HG03280 (cell line): ENCODE data around the gene PTPRD.
"Not testable (repeated sequence)": the region's sequence is repeated elsewhere in the genome, so short reads cannot be mapped to it uniquely, and the experiment has no call there.

Experiments used
- ATAC-seq: cut with Tn5 transposase; IDR thresholded peaks from one replicate; pipeline ENCODE4 v1.9.1; 2021; ENCODE audit warnings: mild to moderate bottlenecking, moderate library complexity; ENCODE audit not compliant: unreplicated experiment

The PTPRD gene

DNA sequence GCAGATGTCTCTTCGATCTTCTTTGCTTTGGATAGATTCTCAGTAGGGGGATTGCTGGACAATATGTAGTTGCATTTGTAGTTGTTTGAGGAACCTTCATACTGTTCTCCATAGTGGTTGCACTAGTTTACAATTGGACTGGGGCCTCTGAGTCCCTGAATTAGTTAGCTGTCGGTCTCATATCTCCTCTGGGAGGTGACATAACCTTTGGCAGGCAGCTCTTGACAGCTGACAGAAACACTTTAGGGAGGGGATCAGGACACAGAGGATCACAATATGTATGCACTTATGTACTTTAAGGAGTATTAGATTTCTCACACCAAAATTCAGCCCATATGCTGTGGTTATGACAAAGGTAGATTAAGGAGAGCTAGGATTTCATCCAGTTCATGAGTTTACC lies 1533.3 kb downstream of the PTPRD start:
- no peak for ATAC-seq

DNA sequence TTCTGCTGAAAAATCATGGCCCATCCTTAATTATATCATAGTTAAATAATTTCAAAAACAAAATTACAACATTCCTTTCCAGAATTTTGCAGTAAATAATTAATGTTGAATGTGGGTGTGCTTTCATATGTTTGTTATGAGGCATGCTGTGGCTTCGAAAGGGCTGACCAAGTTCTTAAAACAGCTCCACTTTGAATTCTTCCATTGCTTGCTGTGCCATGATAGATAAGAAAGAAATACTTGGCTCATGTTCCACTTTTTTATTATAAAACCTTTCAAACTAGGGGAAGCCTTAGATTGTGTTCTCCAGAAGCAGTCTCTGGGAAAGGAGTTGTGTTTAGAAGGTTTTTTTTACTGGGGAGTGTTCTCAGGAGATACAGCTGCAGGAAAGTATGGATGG lies 1534.5 kb downstream of the PTPRD start:
- ATAC-seq, result no peak

DNA sequence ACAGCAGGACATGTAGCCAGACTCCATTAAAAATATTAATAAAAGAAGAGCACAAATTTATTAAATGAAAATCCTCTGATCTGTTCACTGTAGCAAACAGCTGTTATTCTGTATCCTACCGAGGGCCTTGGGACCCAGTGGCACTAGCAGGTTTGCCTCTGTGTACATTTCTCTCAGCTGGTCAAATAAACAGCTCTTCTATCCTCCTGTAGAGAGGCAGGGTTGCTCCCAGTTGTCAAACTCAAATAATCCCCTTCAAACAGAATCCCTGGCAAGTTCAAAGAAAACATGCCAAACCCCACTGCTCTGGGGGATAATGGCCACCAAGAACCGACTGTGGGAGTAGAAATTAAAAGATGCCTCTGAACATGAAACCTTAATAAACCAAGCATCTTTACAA lies 1551.2 kb downstream of the PTPRD start:
- no peak for ATAC-seq

DNA sequence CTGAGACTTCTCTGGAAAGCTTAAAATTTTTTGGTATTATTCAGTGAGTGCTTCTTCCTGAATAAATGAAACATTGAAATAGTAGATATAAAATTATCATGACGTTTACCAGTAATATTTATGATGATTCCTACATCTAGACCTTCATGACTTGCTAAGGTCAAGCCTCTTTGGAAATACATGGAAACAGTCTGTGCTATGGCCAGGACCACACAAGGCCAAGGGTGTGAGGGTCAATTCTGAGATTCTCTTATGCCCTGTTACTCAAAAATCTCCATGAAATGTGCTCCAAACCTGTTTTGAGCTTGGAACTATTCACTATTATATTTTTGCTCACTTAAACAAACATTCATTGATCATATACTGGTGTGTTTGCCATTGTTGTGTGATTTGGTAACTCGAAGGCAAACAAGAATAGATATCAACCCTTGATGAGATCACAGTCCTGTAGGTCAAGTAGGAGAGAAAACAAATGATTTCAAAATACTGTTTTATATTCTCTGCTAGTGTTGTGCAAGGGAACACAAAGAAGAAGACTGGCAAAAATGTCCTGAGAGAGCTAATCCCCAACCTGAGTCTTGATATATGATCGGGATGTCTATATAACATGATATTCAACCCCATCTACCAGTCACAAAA lies 1558.3 kb downstream of the PTPRD start:
- no peak for ATAC-seq

DNA sequence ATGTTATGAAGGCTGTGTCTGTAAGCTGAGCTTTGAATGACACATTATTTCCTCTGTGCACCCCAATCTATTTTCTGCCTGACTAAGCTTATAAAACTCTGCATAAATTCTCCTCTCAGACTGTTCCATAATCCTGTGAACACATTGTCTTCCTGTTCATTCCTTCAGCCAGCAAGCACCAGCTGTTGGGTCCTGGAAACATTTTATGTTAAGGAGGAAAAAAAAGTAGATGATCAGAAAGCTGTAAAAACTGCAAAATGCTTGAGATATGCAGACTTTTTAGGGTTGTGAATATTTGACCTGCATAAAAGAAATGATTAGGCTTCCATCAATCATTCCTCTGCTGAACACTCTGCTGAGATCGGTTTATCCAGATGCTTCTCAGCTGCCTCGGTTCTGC lies 1567.2 kb downstream of the PTPRD start:
- ATAC-seq, result no peak

DNA sequence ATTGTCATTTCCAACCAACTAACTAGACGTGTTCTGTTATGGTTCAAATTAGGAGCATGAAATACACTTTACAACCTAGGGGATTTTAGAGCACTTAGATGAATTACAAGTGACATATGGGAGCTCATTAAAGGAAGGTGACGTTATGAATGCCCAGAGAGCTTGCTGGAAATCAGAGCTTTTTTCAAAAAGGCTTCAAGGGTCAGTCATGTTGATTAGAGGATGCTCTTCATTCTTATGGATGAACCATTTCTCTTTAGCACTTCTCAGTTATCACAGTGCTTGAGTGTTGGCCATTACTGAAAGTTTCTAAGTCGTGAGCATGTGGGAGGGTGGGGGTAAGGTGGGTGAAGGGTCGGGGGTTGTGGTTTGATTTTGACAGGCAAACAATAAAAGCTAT lies 1567.7 kb downstream of the PTPRD start:
- ATAC-seq, result no peak

DNA sequence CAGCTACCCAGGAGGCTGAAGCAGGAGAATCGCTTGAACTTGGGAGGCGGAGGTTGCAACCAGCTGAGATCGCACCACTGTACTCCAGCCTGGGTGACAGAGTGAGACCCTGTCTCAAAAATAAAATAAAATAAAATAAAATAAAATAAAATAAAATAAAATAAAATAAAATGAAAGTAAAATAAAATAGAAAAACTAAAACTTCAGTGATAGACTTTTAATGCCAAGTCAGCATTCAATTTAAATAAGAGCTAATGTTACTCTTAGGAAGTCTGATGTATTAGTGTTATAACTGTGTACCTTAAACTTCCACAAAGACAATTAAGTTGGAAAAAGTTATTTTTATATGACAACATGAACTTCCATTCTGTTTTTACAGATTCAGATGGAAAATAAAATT lies 1569.0 kb downstream of the PTPRD start:
- not testable (repeated sequence) for ATAC-seq

DNA sequence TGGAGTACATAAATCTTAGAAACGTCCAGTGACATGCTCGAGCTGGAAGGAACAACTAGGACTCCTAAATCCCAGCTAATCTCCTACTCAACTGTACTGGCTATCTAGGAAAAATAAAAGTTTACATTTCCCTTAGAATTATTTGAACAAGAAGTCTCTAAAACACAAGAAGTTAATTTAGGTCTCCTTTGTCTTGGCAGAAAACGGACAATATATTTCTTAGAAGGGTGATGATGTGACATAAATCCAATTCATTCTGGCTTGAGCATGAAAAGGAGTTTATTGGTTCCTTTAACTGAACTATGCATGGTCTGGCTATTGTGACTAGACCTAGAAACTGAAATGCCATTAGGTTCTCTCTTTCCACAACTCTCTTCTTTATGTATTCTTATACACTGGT lies 1571.0 kb downstream of the PTPRD start:
- no peak for ATAC-seq

DNA sequence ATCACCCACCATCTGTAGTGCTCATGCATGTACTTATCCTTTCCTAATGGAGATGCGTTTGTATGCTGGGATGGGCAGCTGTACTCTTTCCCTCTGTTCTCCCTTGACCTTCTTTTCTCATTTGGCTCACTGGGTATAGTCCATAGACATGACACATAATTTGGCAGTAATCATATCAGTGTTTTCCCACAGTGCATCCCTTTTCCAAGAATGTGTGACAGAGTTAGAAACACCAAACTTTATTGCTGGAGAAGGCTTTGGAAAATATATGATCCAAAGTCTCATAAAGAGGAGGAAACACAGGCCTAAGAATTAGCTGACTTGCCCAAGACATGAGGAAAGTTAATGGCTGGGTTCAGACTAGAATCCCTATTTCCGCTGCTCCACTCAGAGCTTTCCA lies 1579.8 kb downstream of the PTPRD start:
- no peak for ATAC-seq

DNA sequence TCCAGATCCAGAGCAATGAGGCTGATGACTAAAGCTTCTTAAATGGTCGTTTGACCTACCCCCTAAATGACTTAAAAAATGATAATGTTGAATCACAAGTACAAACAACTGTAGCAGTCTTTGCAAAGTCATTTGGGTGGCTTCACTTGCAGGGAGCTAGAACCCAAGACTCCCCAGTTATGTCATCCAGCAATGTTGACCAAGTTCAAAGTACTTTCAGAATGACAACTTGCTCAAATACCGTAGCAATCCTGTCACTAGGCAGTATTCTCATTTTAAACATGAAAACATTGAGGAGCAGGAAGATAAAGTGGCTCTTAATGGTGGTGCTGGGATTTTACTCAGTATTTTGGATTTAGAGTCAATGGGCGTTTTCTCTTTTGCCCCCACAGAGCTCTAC lies 1596.2 kb downstream of the PTPRD start:
- no peak for ATAC-seq

DNA sequence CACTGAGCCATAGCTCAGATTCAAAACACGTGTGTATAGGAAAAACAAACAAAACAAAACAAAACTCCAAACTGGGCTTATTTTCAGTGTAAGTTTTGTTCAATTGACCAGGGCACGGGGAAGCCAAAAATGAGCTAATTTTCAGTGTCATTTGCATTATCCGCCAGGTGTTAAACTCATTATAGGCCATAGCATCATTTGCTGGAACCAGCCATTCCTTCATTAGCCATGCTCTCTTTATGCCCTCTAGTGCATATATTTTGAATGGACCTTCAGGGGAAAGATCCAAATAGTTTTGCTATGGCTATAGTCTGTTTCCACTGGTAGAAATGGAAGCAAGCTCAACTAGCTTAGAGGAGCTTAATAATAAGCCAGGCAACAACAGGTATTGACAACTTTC lies 1608.0 kb downstream of the PTPRD start:
- no peak for ATAC-seq

DNA sequence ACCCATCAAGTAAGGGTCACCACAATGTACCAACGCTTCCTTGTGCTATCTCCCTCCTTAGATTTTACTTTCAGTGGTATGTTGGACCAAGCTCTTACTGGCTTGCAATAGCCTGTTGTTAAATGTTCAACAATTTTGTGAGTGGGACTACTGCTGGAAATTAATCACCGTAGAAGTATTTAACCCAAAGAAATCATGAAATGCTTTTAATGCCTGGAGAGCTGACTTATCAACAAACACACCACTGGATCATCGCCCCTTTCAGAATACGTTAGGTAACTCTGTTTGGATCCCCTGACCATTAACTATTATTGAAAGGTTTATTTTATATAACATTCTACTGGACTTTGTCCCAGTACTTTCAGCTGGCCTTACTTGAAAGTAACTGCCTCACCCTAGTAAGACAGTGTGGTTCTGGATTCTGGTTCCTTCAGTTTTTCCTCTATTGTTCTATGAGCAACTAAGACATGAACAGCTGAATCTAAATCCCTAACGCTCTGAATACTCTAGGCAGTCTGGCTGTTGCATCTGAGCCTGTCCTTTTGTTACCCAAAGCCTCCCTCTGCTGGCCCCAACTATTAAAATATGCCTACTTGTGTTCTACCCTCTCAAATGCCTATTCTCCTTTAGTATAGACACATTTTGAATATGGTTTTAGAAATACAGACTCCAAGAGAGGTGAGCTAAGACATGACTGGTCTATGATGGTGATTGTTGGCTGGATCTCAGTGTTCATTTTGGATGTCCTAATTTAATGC lies 1609.8 kb downstream of the PTPRD start:
- no peak for ATAC-seq

DNA sequence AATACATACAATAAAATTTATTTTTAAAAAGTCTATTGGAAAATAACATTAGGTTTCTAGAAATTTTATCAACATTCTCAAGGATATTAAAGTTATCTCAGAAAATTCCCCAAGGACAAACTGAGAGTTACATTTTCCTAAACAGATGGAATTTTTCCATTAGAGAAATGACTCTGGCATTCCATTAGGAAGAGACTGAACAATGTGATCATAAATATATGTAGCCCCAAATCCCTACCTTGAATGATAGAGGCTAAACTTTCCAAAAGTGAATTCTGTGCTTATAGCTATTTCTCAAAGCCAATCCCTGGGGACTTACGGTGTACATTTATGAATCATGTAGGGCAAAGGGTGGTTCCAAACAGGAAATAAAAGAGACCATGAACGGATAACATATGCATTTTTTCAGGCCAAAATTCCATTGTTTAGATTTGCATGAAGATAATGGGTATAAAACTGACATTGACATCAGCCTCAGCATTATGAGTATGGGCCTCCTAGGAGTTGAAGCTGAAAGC lies 1632.2 kb downstream of the PTPRD start:
- no peak for ATAC-seq

DNA sequence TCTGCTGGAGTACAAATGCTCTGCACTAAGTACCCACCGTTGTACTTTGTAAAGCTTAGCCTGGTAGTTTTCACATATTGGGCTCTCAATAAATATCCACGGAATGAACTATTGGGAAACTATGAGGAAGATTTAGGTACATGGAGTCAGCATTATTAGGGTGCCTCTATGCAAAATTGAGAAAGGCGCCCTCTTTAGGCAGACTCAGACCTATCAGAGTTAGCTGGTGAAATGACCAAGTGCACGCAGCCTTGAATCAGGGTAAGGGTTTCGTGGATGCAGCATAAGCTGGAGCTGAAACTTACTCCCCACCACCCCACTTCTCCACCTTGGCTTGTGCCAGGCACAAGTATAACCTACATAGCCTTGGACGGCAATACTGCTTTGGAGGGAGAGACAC lies 1634.5 kb downstream of the PTPRD start:
- ATAC-seq, result no peak

DNA sequence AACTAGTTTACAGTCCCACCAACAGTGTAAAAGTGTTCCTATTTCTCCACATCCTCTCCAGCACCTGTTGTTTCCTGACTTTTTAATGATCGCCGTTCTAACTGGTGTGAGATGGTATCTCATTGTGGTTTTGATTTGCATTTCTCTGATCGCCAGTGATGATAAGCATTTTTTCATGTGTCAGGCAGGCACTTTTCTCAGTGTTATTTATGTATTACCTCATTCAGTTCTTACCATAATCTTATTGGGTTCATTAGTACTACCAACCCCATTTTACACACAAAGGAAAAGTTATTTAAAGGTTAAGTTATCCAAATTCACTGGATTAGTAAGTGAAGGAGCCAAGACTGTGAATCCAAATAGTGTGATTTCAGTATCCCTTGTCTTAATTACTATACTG lies 1644.5 kb downstream of the PTPRD start:
- not testable (repeated sequence) for ATAC-seq

DNA sequence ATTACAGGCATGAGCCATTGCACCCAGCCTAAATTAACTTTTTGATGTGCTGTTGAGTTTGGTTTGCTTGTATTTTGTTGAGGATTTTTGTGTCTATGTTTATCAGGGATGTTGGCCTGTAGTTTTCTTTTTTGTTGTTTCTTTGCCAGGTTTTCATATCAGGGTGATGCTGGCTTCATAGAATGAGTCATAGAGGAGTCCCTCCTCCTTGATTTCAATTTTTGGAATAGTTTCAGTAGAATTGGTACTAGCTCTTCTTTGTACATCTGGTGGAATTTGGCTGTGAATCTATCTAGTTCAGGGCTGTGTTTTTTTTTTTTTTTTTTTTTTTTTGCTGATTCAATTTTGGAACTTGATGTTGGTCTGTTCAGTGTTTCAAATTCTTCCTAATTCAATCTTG lies 1648.9 kb downstream of the PTPRD start:
- ATAC-seq, result no peak

DNA sequence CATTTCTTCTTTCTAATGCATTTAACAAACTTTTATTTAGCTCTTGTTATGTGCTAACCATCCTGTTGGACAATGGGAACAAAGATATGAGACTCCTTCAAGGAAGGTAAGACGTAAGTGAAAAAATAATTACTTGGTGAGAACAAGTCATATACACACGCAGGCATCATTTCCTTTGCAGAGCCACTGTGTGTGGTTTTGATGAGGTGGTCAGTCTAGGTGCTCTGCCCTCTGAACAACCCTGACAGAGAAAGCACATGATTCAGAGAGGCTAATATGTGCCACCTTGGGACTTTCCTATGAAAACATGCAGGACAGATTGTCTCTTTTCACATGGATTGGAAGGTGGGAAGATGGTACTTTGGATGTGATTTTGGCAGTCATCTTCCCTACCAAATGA lies 1650.7 kb downstream of the PTPRD start:
- ATAC-seq, result no peak

DNA sequence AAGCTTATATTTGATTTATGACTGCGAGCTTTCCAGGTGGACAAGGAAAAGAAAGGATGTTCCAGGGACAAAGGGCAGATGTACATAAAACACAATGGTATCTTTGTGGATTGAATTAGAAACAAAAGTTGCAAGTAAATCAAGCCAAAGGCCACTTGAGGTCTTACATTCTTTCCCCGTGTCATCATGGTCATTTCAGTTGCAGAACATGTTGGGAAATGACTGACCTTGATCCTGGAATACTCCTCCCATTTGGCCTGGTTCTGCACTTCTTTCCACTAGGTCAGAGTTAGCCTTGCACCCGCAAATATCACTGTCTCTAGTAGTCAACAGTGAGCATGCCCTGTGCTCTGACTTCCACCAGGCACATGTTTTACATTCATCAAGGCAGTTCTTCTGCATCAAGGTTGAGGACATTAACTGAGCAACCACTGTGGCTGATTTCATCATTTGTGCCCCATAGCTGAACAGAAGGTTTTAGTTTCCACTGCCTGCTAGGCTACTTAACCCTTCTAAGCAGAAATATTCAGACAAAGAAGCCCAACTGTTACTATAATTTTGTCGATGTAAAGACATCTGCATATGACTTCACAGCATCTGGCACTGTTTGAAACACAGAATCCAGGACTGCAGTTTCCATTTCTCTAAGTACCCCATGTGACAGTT lies 1651.5 kb downstream of the PTPRD start:
- no peak for ATAC-seq

DNA sequence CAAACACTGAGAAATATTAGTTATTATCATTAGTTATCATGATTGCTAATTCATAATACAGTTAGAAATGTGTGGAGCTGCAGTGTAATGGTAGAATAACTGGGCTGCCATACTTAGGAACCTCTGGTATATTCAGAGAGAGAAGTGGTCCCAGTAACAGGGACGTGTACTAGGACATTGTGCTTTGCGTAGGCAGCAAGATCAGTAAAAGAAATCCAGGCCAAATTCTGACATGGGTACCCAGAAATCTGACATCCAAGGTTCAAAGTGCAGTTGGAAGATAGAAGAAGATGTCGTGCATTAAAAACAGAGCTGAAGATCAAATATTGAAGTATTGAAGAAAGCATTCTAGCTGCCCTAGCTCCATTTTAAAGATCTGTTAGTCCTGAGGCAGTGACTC lies 1652.5 kb downstream of the PTPRD start:
- no peak for ATAC-seq

DNA sequence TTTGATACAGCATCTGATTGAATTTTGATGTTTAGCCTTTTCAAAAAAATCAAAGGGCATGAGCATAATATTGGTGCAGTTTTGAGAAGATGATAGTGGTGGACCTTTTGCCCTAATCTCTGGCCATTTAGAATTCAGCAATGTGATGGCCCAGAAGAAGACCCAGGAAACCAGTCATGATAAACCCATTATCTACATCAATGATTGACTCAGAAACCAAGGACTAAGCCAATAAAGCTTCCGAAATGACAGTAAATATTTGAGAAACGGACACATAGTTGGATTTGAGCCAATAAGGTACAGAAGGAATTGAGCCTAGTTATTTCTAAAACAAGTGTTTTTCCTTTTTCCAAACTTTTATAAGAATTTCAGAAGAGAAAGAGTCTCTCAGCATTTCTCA lies 1654.4 kb downstream of the PTPRD start:
- ATAC-seq, result no peak

DNA sequence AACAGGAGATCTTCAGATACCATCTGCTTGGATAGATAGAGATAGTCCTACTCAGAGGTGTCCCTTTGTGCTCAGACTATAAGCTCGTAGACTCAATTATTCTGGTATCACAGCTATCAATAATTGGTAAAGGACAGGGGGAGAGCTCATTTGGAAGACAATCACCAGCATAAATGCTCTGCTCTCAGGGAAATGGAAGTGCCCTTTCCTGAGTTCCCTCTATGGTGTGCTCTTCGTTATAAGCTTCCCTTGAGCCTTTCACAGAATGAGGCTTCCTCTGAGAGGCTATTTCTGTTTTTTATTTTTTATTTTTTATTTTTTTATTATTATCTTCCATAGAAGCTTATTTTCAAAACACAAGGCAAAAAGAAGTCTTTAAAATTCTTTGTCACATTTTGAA lies 1657.5 kb downstream of the PTPRD start:
- ATAC-seq, result no peak

DNA sequence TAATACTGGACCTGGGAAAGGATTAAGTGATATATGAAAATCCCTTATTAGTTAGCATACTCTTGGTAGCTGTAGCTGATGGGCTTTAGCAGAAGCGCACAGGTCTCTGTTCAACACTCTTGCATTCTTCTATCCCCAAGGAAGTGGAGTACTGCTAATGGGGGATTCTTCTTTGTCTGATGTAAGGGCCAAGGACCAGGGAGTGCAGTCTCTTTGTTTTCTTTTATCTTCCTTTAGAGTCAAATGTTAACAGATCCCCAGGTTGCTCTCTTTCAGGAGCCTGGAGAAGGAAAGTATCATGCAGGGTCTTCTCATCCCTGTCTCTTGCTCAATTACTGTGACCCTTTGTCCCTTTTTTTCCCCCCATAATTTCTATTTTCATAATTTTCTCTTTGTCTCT lies 1666.3 kb downstream of the PTPRD start:
- no peak for ATAC-seq
